Adrenal gland (tissue), 5 donors: ENCODE results near the gene ATAD1.
"Not testable (repeated sequence)": the region's sequence is repeated elsewhere in the genome, so short reads cannot be mapped to it uniquely, and the experiment has no call there.

Experiments
- CTCF ChIP-seq, 6 experiments: fragments of 450-650 bp in 4 of 6; fragments of 200-600 bp in 2 of 6; sonication (generic) in 1 of 6; IDR thresholded peaks; 1 replicate in 5 of 6; 2 replicates in 1 of 6; pipeline versions ENCODE4 v1.5.1 to v1.8.0; 2016 to 2021; ENCODE audit warnings: antibody characterized with exemption in 6 of 6, mild to moderate bottlenecking in 2 of 6, moderate library complexity in 1 of 6
- POLR2A ChIP-seq, 2 donors: fragments of 450-650 bp; IDR thresholded peaks; one replicate each; pipeline ENCODE4 v1.6.1; 2017; ENCODE audit warnings: antibody characterized with exemption in 2 of 2, mild to moderate bottlenecking in 2 of 2, moderate library complexity in 1 of 2
- donor health status: DM: no; HTN: no; CAD: no.

DNA sequence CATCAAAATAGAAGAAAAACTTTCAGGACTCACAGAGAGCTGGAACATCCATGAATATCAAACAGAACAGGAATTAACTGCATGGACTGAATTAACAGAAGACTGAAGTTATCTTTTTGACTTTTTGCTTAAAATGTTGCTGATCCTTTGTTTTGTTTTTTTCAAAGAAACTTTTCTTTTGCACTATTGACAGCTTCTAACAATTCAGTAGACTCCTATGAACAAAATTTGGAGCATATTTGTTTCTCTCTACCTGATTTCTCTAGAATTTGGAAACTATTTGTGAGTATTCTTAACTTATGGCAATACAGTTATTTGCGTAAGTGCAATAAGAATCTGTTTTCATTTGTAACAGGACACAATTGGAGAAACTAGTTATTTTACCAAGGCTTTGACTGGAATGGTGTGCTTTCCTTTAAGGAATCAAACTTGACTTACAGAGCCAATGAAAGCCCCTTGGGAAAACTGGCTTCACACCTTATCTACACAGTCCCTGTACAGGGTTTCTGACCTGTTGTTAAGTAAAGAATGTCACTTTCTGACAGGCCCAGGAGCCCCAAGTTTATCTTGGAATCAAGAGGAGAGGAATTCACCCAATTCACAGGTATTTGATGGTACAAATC lies 16.1 kb downstream of the ATAD1 start:
- not testable (repeated sequence) for TF ChIP-seq CTCF, POLR2A (IDR thresholded peaks at IDR 0.05)
